Astrocyte of the spinal cord (primary cell): Measurements from ENCODE around the gene PLSCR3.

ENCODE experiments used
- DNase-seq: peaks from one replicate; pipeline ENCODE4 v3.0.0; 2011; ENCODE audit warnings: low read depth, low spot score
- H3K4me3 ChIP-seq: 2 replicates; pipeline ENCODE4 v1.5.1; 2011; ENCODE audit warnings: low read depth, mild to moderate bottlenecking, low read length, moderate library complexity
- in situ Hi-C: cut with HindIII; loops from 2 replicates; pipeline ENCODE4 v1.10.0; 2017; ENCODE audit warnings: low sequenced_read_pairs
- TF ChIP-seq, protein P1 (sequence below): IDR thresholded peaks from 2 replicates; pipeline ENCODE4 v1.5.1; 2012; ENCODE audit warnings: low read depth, mild to moderate bottlenecking, low read length, inconsistent platforms

PLSCR3 gene

DNA sequence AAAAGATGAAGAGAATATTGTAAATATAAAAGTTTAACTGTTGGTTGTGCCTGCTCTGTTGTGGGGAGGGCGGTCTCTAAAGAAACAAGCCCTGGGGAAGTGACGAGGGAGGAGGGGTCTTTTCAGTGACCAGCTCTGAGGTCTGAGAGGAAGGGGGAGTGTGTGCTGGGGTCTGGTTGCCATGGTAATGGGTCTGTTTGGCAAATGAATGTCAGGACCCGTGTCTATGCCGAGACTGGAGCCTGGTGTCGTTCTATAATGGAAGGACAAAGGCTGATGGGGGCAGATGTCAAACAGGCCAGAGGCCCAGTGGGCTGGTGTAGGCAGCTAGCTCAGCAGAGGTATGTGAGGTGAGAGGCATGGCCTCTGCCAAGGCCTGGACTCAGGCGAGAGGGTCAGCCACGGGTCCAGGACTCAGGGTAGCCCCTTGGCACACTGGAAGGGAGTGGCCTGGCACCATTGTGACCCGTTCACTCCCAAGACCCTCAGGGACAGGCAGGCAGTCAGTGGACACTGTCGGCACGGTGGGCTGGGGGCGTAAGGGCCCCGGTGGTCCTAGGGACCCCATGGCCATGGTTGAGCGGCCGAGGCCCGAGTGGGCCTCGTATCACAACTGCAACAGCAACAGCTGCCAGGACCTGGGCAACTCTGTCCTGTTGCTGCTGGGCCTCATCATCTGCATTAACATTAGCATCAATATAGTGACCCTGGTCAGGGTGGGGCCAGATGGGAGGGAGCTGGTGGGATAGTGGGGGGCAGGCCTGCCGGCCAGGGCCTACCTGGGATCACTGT lies 25.7 kb upstream of the PLSCR3 start, which contains the start of gene SPEM1:
Gene SPEM1 (plus strand): TSS at position 506 of the 792 bp plus-strand sequence. CDS start 61 bp downstream, at position 567.
- no peak within 1 kb of the TSS for H3K4me3 ChIP-seq
- TF ChIP-seq, protein P1, sequence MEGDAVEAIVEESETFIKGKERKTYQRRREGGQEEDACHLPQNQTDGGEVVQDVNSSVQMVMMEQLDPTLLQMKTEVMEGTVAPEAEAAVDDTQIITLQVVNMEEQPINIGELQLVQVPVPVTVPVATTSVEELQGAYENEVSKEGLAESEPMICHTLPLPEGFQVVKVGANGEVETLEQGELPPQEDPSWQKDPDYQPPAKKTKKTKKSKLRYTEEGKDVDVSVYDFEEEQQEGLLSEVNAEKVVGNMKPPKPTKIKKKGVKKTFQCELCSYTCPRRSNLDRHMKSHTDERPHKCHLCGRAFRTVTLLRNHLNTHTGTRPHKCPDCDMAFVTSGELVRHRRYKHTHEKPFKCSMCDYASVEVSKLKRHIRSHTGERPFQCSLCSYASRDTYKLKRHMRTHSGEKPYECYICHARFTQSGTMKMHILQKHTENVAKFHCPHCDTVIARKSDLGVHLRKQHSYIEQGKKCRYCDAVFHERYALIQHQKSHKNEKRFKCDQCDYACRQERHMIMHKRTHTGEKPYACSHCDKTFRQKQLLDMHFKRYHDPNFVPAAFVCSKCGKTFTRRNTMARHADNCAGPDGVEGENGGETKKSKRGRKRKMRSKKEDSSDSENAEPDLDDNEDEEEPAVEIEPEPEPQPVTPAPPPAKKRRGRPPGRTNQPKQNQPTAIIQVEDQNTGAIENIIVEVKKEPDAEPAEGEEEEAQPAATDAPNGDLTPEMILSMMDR, result no peak
- in situ Hi-C loops, result no loop called here
- no peak for DNase-seq

DNA sequence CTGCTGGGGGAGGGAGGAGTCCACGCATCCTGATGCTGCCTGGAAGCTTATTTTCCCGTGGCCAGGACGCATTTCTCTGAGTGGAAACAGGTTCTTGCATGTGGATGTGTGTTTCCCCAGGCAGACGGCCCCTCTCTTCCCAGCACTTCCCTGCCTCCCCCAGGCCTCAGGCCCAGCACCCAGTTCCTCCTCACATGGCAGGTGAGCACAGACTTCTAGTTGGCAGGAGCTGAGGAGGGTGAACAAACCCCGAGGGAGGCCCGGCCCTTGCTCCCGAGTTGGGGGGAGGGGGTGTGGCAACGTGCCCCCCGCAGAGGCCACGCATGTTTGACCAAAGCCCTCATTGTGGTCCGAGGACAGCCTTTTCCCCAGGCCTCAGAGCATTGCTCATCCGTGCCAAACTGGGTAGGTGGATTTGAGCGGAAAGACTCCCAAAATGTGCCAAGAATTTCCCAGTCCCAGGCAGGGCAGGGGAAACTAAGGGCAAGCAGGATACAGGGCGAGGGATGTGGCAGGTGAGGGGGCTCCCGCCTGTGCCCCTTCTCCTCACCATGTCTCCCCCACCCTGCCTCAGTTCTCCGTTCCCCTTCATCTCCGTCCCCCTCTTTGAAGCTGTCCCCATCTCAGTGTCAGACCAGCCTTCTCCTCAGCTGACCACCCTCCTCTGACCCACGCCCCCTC lies 24.3 kb upstream of the PLSCR3 start:
- in situ Hi-C loops, result no loop called here
- TF ChIP-seq, protein P1, result no peak
- no peak overlapping the region for H3K4me3 ChIP-seq
- DNase-seq, result no peak

DNA sequence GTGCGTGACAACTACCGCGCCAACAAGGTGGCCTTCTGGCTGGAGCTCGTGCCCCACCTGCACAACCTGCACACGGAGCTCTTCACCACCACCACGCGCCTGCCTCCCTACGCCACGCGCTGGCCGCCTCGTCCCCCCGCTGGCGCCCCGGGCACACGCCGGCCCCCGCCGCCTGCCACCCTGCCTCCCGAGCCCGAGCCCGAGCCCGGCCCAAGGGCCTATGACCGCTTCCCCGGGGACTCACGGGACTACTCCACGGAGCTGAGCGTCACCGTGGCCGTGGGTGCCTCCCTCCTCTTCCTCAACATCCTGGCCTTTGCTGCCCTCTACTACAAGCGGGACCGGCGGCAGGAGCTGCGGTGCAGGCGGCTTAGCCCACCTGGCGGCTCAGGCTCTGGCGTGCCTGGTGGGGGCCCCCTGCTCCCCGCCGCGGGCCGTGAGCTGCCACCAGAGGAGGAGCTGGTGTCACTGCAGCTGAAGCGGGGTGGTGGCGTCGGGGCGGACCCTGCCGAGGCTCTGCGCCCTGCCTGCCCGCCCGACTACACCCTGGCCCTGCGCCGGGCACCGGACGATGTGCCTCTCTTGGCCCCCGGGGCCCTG lies 22.8 kb upstream of the PLSCR3 start:
- in situ Hi-C loops, result no loop called here
- no peak overlapping the region for H3K4me3 ChIP-seq
- TF ChIP-seq, protein P1, result no peak
- DNase-seq, result no peak

DNA sequence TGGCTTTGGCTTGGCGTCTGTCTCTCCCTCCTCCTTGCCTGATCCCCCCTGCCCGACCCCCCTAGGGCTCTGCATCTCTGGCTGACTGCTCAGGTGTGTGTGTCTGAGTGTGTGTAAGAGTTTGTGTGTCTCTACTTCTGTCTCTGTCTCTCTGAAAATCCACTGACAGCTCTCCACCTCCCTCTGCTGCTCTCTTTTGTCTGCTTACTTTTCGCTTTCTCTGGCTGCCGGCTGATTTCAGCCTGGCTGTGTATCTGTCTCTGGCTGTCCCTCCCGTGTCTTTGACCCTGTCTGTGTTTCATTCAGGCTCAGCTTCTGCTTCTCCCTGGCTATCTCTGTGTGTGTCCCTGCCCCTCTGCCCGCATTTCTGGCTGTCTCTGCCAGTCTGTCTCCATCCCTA lies 22.0 kb upstream of the PLSCR3 start:
- DNase-seq, result no peak
- TF ChIP-seq, protein P1, result peak; percentile 1
- in situ Hi-C loops, result no loop called here
- no peak overlapping the region for H3K4me3 ChIP-seq

DNA sequence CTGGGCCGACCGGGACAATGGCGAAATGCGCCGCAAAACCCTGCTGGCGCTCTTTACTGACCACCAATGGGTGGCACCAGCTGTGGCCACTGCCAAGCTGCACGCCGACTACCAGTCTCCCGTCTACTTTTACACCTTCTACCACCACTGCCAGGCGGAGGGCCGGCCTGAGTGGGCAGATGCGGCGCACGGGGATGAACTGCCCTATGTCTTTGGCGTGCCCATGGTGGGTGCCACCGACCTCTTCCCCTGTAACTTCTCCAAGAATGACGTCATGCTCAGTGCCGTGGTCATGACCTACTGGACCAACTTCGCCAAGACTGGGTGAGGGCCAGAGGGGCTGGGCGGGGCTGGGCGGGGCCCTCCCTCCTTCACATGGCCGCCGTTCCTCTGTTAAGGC lies 21.5 kb upstream of the PLSCR3 start:
- TF ChIP-seq, protein P1, result no peak
- H3K4me3 ChIP-seq, result no peak overlapping the region
- in situ Hi-C loops, result no loop called here
- DNase-seq, result no peak

DNA sequence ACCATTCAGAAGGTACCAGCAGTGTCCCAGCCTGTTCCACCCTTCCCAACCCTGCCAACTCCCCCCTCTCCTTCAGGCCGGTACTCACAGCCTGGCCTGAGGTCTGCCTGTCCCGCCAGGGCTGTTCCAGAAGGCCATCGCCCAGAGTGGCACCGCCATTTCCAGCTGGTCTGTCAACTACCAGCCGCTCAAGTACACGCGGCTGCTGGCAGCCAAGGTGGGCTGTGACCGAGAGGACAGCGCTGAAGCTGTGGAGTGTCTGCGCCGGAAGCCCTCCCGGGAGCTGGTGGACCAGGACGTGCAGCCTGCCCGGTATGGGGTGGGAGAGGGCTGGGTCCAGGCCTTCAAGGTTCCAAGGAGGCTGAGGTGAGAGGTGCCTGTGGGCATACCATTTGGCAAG lies 20.5 kb upstream of the PLSCR3 start:
- in situ Hi-C loops, result no loop called here
- TF ChIP-seq, protein P1, result no peak
- no peak overlapping the region for H3K4me3 ChIP-seq
- no peak for DNase-seq
